SK-N-DZ (cell line): ENCODE results near the gene ACOX3. TPM values are rescaled to one million over a fixed set of nuclear protein-coding genes. Genes with fewer than 3 reads are reported as not detected.
"Not testable (repeated sequence)": the region's sequence is repeated elsewhere in the genome, so short reads cannot be mapped to it uniquely, and the experiment has no call there.

ENCODE experiments used
- DNase-seq: peaks from one replicate; pipeline ENCODE4 v3.0.0-alpha.2; 2015; ENCODE audit warnings: low spot score
- polyA plus RNA-seq, 2 experiments: library from polyadenylated mRNA; depleted of rRNA; stranded (reverse); fragments of >200 nt; gene quantifications; 2 replicates each; pipeline ENCODE4 v1.2.3, GENCODE V29; 2014

The ACOX3 gene
- 10.2 and 10.7 TPM in 2 replicates for polyA plus RNA-seq (2014; cell fraction: cytosol; rRNA removed)
- 8.0 and 12.6 TPM in 2 replicates for polyA plus RNA-seq (2014; cell fraction: nucleus; rRNA removed)

DNA sequence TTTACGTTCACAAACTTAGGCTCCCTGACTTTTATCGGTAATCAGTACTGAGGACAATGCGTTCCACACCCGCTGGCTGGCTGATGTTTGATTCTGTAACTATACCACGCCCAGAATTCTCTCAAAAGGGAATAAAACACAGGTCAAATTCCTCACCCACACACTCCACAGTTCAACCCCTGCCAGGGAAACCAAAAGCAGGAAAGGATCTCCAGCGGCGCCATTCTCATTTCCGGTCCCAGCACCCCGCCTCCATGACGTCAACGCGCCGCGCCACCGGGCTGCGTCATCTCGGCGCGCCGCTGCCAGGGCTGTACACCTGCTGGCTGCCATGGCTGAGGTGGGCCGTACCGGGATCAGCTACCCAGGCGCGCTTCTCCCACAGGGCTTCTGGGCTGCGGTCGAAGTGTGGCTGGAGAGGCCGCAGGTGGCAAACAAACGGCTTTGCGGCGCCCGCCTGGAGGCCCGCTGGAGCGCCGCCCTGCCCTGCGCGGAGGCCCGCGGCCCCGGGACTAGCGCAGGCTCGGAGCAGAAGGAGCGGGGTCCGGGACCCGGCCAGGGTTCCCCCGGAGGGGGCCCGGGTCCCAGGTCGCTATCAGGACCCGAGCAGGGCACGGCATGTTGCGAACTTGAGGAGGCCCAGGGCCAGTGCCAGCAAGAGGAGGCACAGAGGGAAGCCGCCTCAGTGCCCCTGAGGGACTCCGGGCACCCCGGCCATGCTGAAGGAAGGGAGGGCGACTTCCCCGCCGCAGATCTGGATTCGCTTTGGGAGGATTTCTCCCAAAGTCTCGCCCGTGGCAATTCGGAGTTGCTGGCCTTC is at the start of gene ACOX3, which contains the start of gene TRMT44:
ACOX3 (minus strand) TSS at position 232 of the 820 bp plus-strand sequence. CDS start 24,202 bp downstream, outside the sequence.
TRMT44 (plus strand) TSS at position 286 of the 820 bp plus-strand sequence; CDS start at position 332, 46 bp downstream.
- peak; percentile 80 for DNase-seq

DNA sequence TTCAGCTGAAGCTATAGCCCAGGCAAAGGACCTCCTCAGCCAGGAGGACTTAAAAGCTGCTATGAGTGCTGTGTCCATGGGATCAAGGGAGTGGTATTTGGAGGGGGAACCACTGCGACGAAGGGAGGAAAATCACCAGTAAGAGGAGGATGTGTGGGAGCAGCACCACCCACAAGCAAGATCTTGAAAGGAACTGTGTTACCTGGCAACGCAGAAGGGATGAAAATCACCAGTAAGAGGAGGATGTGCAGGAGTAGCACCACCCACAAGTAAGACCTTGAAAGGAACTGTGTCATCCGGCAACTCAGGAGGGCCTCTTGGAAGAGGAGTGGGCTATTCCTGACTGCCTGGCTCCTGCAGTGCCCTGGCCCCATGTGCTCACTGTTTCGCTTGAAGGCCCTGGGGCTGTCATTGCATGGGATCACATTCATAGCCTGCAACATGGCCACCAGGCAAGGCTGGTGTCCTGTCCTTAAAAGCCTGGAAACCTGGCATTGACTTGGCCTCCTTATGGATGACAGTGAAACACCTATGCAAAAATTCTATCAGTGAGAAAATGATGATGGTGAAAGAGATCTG is 48.4 kb upstream of the ACOX3 start:
- no peak for DNase-seq

DNA sequence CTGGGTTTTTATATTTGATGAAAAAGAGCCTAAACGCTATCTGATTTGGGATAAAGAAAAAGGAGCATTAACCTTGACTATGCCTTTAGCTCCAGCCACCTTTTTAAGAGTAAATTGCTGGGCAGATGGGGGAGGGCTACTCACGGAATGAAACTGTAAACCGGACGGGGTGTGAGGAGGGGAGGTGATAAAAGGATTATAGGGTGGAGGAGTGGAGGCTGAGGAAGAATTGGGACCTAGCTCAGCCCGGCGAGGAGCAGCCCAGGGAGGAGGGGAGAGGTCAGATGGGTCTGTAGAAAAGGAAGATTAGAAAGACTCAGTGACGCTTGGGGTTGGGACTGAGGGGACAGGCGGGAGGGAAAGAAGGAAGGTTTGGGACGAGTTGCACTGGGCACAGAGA is 46.1 kb upstream of the ACOX3 start:
- not testable (repeated sequence) for DNase-seq

GRCh38 chr4:8480221-8480620 is 39.7 kb upstream of the ACOX3 start:
- DNase-seq: no peak

- no peak for DNase-seq
Measured at GRCh38 chr4:8478801-8479744, 38.5 kb upstream of the ACOX3 start.

DNA sequence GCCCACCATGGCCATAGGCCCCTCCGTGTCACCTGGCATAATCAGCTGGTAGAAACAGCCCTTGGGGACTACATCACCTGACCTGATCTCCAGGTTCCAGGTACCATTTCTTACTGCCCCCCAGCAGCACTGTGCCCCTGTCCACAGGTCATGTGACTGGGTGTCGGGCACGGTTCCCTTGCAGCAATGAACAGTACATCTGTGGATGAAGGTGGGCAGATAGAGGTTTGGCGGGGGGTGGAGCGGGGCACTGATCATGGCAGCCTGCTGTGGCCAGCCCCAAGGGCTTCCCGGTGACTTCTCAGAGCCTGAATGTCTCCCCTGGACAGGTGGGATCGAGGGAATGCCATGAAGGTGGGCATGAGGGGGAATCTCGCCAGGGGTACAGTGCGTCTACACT is 37.8 kb upstream of the ACOX3 start:
- DNase-seq: no peak

DNA sequence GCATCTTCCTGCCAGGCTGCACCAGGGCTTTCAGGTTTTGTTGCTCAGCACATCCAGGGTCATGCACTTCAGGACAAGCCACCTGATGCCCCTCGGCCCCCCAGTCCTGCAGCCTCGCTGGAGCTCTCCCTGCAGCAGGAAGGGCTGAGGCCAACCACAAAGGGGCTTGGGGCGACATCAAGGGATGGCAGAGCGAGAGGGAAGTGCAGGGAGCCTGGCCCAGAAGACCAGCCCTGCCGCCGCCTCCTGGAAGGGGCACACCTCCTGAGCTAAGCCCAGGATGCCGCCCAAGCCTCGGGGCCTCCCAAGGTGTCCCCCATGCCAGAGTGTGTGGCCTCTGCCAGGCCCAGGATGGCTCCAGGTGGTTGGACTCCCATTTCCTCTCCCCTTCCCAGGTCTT is 37.2 kb upstream of the ACOX3 start:
- no peak for DNase-seq

DNA sequence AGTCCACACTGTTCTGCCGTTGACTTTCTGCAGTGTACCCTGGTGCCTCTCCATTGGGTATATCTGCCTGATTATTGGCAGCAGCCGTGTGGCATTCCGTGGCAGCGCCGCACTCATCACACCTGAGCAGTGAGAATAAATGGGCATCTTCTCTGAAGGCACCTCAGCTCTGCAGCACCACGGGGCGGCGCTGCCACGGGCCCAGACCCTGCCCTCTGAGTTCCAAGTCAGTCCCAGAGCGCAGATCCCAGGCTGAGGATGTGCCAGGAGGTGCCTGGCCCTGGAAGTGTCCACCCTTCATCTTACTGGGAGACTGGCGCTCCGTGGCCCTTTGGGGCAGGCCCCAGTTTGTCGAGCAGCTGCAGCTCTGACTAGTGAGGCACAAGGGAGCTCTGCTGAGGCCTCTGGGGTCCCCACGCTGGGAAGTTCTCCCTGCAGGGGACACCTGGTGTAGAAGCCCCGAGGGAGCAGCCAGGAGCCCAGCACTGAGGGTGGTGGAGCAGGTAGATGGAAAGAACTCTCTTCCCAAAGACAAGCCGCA is 36.6 kb upstream of the ACOX3 start:
- no peak for DNase-seq

DNA sequence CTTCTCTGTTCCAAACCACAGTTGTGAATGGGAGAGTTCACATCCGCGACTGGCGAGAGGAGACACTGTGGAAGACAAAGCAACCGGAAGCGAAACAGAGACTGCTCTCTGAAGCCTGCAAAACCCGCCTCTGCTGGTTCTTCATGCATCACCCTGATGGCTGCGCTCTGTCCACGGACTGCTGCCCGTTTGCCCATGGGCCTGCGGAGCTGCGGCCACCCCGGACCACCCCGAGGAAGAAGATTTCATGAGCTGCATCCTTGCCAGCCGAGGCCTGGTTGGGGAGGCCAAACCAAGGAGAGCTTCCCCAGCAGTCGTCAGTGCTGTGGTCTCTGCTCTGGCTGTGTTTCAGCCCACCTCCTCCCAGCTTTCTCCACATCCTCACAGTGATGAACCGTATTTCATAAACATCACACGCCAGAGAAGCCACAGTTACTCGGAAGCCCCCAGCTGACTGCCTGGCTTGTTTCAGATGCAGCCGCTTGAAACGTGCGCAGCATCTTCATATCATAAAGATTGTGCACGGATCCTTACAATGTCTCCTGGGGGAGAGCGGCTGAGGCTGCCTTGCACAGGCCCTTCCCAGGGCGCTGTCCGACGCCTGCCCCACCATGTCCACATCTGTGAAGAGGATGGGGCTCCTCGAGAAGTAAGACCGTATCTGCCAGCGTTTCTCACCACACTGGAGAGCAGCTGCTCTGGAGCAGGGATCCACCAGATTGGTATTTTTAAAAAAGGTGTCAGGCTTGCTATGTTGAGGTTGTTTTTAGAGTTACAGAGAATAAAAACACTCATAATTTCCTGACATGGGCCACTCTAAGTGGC is 35.4 kb upstream of the ACOX3 start:
- no peak for DNase-seq

DNA sequence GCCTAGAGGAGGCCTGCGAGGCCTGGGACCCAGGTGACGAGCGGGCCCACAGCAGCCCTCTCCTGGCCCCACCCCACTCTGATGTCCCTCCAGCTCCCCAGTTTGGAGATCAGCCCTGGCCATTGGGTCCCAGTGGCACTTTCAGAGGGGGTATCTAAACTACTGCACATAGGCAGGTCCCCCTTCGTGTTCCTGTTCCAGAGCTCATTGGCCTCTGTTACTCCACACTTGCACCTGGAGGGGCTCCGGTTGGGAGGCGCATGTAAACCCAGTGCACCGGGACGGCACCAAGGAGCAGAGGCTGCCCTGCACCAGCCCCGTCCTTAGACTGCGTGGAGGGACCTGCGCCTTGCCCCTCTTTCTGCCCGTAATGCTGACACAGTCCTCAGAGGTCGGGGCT is 34.3 kb upstream of the ACOX3 start:
- no peak for DNase-seq

DNA sequence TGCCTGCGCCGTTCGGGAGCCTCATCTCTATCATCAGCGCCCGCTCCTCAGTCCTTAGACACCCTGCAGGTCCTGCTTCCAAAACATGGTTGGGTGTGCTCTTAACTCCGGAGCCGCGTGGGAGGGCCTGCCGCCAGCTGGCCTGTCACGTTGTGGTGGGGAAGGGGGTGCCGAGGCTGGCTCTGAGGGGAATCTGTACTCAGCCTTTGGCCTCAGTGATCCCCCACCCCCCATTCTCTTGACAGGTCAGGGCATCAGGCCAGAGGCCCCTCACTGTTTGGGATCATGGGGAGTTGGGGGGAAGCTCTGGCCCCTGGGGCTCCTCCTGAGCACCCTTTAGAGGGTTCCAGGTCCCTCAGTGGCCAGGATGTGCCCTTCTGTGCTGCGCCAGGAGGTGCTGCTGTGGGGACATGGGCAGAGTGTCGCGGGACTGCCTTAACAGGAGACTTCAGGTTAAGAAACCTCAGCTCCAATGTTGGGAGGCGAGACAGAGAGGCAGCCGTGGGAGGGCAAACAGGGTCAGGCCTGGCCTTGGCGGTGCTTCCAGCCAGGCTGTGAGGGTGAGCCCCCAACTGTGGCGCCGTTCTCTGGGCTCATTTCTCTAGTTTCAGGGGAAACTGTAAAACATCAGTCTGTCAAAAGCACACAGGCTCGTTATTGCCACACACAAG is 33.5 kb upstream of the ACOX3 start:
- DNase-seq: no peak

DNA sequence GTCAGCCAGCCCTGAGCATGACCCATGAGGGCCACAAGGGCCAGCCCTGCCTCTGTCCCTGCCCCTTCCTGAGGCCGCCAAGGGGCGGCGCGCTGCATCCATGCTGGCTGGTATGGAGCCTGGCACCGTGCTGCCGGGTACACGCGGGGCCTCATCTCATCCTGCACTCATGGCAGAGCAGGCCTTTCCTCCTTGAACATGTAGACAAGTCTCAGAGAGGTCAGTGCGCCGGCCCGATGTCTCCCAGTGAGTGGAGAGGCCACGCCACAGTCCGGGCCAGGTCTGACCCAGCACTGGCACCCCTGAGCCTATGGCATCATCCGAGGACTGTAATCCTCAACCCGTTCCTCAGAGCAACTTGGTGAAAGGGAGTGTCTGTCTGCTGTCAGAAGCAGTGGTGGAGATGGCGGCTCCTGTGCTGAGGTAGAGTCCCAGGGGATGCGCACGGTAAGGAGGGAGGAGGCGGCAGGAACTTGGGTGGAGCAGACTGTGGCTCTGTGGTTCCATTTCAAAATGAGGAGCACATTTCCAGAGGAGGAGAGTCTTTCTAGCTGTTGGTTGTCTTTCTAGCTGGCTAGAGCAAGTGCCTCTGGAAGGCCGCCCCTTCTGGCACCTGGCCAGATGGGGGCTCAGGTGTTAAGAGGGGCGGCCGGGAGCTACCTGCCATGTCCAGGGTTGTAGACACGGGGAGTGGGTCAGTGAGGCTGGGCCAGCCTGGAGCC is 32.8 kb upstream of the ACOX3 start:
- DNase-seq: no peak

DNA sequence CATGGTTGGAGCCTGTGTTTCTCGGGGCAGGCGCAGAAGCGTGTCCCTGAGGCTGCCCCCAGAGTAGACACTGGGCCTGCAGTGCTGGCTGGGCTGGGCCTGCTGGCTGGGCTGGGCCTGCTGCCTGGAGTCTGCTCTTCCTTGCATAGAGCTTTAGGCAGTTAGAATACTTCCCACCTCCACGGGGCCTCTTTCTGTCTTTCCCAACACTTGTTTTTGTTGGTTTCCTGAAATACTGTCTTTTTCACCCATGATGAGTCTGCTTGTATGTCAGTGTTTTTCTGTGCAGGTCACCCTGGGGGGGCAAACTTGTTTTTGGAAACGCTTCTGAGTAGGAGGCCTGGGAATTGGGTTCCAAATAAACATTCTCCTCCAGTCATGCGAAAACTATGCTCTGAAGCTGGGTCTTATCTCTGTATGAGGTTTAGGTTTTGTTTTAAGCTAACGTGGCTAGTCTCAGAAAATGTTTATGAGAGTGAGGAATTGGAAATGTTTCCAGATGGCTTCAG is 32.2 kb upstream of the ACOX3 start:
- DNase-seq: no peak

- no peak for DNase-seq
Measured at GRCh38 chr4:8472158-8472688, 31.7 kb upstream of the ACOX3 start.

DNA sequence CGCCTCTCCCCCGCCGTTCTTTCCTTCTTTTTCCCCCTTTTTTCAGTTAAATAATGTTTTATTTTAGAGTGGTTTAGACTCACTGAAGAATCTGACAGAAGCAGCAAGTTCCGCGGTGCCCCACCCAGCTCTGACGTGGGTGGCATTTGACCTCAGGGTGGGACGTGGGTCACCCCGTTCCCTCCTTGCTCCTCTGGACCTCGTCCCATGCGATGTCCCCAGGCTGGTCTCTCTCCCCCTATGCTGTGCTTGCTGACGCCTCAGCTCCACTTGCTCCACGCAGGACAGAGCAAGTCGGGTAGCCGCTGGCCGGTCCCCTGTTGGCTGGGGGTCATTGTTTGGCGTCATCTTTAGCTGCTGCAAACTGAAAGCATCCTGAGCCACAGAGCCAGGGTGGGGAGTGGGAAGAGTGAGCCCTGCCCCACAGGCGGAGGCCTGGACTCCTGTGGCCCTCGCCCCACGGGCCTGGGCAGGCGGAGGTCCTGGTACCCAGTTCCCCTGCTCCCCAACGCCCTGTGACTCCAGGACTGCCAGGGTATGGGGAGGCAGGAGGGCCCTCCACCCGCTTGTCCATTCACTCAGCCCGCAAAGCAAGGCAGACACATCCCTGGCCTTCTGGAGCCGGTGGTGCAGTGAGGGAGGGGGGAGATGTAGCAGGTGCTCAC is 30.8 kb upstream of the ACOX3 start:
- no peak for DNase-seq

DNA sequence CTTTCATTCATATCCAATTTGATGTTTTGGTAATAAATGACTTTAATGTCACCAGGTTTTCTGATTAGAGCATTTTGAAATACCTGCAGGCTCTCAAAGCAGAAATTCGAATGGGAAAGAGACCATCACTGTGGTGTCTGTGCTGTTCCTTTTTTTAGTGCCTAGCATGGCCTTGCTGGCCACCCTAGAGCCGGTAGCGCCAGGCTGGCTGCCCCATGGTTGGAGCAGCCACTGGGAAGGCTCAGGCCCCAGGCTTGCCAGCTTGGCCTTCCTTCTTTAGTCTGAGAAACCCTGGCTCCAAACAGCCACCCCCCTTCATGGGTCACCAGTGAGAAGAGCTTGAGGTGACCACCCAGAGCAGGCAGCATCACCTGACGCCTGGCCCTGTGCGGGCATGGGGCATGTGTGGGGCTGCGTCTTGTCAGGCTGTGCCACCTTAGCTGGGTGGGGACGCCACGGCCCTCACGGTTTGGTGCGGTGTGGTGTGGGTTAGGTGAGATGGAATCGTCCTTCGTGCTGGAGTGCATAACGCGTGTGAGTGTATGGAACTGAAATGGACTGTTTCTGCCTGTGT is 30.0 kb upstream of the ACOX3 start:
- no peak for DNase-seq

GRCh38 chr4:8469550-8469949 is 29.0 kb upstream of the ACOX3 start:
- DNase-seq: no peak
